NT2/D1 (cell line): Measurements from ENCODE around the gene NXPH1.
A peak's percentile ranks its signal among the peaks of the same experiment; 100 is the strongest.

Source experiments
- DNase-seq: peaks from one replicate; pipeline ENCODE4 v3.0.0-alpha.2; 2011; ENCODE audit warnings: low read depth, low spot score
- H3K27me3 ChIP-seq: 2 replicates; pipeline ENCODE4 v1.6.0; 2011; ENCODE audit warnings: mild to moderate bottlenecking; ENCODE audit not compliant: insufficient read length, insufficient read depth
- H3K36me3 ChIP-seq: 2 replicates; pipeline ENCODE4 v1.6.1; 2011; ENCODE audit warnings: mild to moderate bottlenecking, low read length, mixed read lengths; ENCODE audit not compliant: insufficient read depth, insufficient read length
- H3K4me1 ChIP-seq: 2 replicates; pipeline ENCODE4 v1.5.1; 2011; ENCODE audit not compliant: insufficient read depth, insufficient read length
- H3K4me3 ChIP-seq: 2 replicates; pipeline ENCODE4 v1.5.1; 2011; ENCODE audit warnings: low read depth; ENCODE audit not compliant: insufficient read length
- H3K9ac ChIP-seq: 2 replicates; pipeline ENCODE4 v1.6.0; 2011; ENCODE audit warnings: low read depth; ENCODE audit not compliant: insufficient read length
- H3K9me3 ChIP-seq: 2 replicates; pipeline ENCODE4 v1.5.1; 2011; ENCODE audit warnings: mild to moderate bottlenecking, low read length; ENCODE audit not compliant: insufficient read depth
- SUZ12 ChIP-seq: IDR thresholded peaks from 2 replicates; pipeline ENCODE4 v1.6.1; 2011; ENCODE audit not compliant: insufficient read length, insufficient read depth; ENCODE audit errors: extremely low read depth
- YY1 ChIP-seq: IDR thresholded peaks from 2 replicates; pipeline ENCODE4 v1.6.1; 2011; ENCODE audit not compliant: insufficient read length, insufficient read depth
- ZNF274 ChIP-seq: IDR thresholded peaks from 2 replicates; pipeline ENCODE4 v1.6.1; 2011; ENCODE audit warnings: mild to moderate bottlenecking, low read depth, low read length

Gene NXPH1

DNA sequence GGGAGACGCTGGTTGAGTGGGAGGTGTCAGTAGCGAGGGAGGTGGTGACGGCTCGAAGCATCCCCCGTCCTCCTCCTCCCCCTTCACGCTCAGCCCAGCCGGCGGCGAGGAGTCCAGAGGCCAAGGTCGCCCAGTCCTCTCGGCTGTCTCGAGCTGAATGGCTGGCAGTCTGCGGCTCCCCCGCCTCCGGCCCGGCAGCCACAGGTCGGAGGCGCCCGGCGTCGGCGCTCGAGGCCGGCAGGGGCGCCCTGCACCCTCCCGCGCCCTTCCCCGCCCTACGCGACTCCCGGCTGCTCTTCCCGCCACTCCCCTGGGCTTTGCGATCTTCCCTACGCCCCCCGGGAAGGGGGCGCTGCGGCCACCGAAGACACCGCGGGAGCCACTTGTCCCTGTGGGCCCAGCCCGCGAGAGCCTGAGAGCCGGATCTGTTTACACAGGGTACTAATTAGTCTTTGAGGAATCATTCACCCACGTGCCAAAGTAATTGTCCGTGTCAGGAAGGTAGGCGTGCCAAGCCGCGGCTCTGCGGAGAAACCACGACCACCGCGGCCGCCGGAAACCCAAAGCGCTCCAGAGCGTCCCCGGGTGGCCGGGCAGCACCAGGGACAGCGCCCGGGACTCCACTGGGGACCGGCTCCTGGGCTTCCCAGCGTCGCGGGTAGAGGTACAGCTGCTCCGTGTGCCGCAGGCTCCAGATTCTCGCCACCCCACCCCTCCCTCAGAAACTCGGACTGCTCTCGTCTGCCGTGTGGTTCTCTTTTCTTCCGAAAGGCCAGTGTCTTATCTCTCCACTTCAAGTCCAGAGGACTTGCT, at the start of gene NXPH1:
TSS of gene NXPH1 (plus strand) at position 133 of the 813 bp plus-strand sequence.
- DNase-seq, result no peak
- TF ChIP-seq SUZ12, result peak; percentile 76
- no peak for TF ChIP-seq YY1
- no peak for TF ChIP-seq ZNF274
- Histone ChIP-seq H3K27me3 (peaks cover 82% of the 10 kb centered on the region), H3K4me3 (peak within 1 kb of the TSS; percentile 47), H3K4me1 (no peaks in the 10 kb centered on the region), H3K9ac (peak within 1 kb of the TSS; percentile 63), H3K36me3 (no peaks in the 10 kb centered on the region), H3K9me3 (no peaks in the 10 kb centered on the region)

DNA sequence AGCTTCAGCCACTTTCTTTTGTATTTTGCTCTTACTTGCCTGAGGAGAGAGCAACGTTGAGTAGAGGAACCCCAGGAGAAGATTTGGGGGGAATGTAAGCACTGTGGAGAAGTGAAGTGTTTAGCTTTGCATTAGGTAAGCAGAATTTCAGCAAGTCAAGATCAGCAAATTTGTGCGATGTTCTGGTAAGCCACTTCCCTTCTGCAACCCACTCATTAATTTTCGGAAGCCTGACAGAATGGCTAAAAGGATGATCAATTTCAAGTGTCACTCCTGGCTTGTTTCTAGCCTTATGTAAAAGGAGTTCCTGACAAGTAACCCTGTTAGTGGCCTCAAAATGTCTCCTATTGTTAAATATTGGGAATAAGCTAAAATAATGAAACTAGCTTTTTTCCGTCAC, 48.5 kb upstream of the NXPH1 start:
- H3K27me3 ChIP-seq, result no peaks in the 10 kb centered on the region
- H3K4me1 ChIP-seq, result no peaks in the 10 kb centered on the region
- TF ChIP-seq SUZ12, result no peak
- TF ChIP-seq ZNF274, result no peak
- no peak for TF ChIP-seq YY1
- H3K9ac ChIP-seq, result no peak overlapping the region
- H3K9me3 ChIP-seq, result no peaks in the 10 kb centered on the region
- H3K4me3 ChIP-seq, result no peak overlapping the region
- no peak for DNase-seq
- no peaks in the 10 kb centered on the region for H3K36me3 ChIP-seq

DNA sequence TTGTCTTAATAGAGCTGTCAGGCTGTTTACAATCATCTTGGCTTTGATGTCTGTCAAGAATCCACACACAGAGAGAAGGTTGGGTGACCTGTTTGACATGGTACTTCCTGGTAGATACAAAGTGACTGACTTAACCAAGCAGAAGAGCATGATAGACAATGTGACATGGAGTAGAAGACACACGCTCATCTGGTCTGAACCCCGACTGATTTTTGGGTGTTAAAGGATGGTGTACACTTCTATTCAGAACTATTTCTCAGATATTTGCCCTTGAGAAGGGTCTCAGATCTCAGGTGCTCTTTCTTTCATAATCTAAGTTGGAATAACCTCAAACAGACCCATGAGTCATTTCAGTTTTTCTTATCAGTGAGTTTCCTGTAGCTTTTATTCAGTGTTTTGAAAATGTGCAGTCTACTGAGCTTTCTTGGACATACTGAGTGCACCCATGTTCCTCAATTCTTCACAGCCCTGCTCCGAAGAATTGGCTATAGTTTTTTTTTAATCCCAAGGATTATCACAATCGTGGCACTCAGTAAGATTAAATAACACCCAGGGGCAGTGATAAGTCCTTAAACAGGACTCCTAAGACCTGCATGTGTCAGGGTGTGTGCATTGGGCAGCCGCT, 46.4 kb upstream of the NXPH1 start:
- no peaks in the 10 kb centered on the region for H3K9me3 ChIP-seq
- no peaks in the 10 kb centered on the region for H3K27me3 ChIP-seq
- TF ChIP-seq SUZ12 (no peak), YY1 (no peak), ZNF274 (no peak)
- H3K36me3 ChIP-seq, result no peaks in the 10 kb centered on the region
- H3K4me3 ChIP-seq, result no peak overlapping the region
- H3K4me1 ChIP-seq, result no peaks in the 10 kb centered on the region
- H3K9ac ChIP-seq, result no peak overlapping the region
- no peak for DNase-seq

DNA sequence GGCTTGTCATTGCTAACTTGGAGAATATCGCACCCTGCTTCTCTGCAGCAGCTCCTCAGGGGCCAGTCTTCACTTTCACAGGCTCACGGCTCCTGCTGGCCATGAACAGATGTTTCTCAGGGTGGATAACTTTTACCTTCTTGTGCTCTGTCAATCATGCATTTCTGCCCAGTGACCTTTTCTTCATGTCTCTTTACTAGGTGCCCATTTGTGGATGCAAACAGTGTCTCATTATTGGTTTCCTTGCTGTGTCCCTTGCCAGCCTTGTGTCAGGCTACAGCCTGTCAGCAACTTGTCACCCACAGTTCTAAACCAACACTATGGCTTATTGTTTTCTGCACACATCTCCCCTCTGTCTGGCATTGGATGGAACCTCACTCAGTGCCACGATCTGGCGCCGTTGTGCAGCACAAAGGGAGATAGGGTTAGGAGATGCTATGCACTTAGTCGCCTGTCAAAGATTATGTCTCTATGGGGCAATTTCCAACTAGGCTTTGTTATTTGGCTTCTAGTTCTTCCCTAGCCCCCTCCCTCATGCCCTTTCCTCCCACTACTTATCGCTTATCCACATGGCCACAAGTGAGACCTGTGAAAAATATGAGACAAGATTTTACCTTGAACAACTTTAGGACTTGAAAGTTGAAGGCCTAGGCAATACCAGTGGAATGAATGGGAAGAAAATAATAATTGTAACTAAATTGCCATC, 45.7 kb upstream of the NXPH1 start:
- no peak for DNase-seq
- TF ChIP-seq ZNF274 (no peak), SUZ12 (no peak), YY1 (no peak)
- H3K27me3 ChIP-seq, result no peaks in the 10 kb centered on the region

DNA sequence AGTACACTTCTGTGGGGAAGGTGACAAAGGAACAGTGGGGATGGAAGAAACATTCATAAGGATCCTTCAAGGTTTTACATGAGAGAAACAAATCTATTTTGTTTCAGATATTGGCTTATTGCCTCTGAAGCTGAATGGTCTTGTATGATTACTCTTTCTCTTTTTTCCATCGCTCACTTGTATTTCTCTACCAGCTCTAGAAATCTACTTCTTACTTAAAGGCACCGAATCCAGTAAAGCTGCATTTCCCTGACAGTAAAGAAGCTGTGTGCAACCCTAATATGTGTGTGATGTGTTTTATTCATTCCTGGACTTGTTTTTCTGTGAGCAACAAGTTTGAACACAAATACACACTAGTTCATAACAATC, 45.2 kb upstream of the NXPH1 start:
- no peak for TF ChIP-seq SUZ12
- TF ChIP-seq ZNF274, result no peak
- TF ChIP-seq YY1, result no peak
- no peaks in the 10 kb centered on the region for H3K9me3 ChIP-seq
- no peak overlapping the region for H3K4me3 ChIP-seq
- H3K4me1 ChIP-seq, result no peaks in the 10 kb centered on the region
- no peak for DNase-seq
- H3K9ac ChIP-seq, result no peak overlapping the region
- H3K27me3 ChIP-seq, result no peaks in the 10 kb centered on the region
- H3K36me3 ChIP-seq, result no peaks in the 10 kb centered on the region

More for the DNA sequence above, 45.7 kb upstream of the NXPH1 start:
- no peaks in the 10 kb centered on the region for H3K9me3 ChIP-seq
- no peaks in the 10 kb centered on the region for H3K36me3 ChIP-seq
- no peak overlapping the region for H3K9ac ChIP-seq
- no peaks in the 10 kb centered on the region for H3K4me1 ChIP-seq
- H3K4me3 ChIP-seq, result no peak overlapping the region

DNA sequence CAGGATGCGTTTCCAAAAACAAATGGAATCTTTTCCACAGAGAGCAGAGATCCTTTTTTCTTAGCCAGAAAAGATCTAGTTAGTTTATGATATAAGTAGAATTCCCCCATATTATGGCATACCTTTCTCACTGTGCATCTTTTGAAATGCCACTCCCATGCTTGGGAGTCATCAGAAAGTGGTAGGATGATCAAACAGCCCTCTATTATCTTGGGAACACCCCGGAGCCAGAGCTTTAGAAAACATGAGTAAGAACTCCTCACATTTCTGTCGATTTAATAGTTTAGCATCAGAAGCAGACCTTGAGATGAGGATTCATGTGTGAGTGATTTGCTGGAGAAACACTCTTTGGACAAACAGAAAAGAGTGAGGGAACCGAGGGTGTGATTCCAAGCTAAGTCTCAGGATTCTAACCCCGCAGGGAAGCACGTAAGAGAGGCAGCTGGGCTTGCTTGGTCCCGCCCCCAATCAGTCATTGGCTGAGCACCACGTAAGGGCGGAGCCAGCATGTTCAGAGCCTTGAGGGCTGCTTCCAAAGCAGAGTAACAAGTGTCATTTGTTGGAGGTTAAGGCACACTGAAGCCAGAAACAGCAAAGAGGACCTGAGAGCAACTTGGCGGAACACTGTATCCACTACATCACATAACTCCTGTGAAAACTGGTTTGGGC, 43.7 kb upstream of the NXPH1 start:
- peak; percentile 49 for DNase-seq
- no peaks in the 10 kb centered on the region for H3K9me3 ChIP-seq
- H3K4me3 ChIP-seq, result no peak overlapping the region
- H3K36me3 ChIP-seq, result no peaks in the 10 kb centered on the region
- H3K4me1 ChIP-seq, result no peaks in the 10 kb centered on the region
- TF ChIP-seq SUZ12 (no peak), YY1 (no peak), ZNF274 (no peak)
- H3K9ac ChIP-seq, result no peak overlapping the region
- H3K27me3 ChIP-seq, result no peaks in the 10 kb centered on the region

DNA sequence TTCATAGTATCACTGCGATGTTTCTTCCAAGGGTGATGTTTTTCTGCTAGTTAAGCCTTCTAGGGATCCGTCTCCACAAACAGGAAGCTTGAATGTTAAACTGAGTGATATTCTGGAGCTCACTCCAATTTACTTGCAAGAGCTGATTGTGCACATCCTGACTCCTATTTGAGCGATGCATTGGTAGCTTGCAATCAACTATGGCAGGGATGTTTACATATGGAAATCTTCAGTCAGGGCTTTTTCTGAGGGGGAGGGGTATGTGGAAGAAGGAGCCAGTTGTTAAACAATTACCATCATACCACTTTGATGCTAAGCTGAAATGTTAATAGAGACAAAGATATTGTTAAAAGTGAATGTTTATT, 43.2 kb upstream of the NXPH1 start:
- H3K9me3 ChIP-seq, result no peaks in the 10 kb centered on the region
- no peaks in the 10 kb centered on the region for H3K27me3 ChIP-seq
- H3K4me1 ChIP-seq, result no peaks in the 10 kb centered on the region
- no peak overlapping the region for H3K4me3 ChIP-seq
- H3K36me3 ChIP-seq, result no peaks in the 10 kb centered on the region
- no peak for TF ChIP-seq SUZ12
- no peak for TF ChIP-seq ZNF274
- TF ChIP-seq YY1, result no peak
- H3K9ac ChIP-seq, result no peak overlapping the region
- no peak for DNase-seq
